ENCODE data around the gene LEMD2. TPM values are rescaled to one million over a fixed set of nuclear protein-coding genes. Genes with fewer than 3 reads are reported as not detected.

LEMD2 gene
- polyA plus RNA-seq, 2 of the 4 experiments (the other 2 are of a cell fraction) = 43.2 to 48.8 TPM

GRCh38 chr6:33779290-33779689 lies 9.6 kb downstream of the LEMD2 start (continued):
- TF ChIP-seq FOSL2 (IDR thresholded peaks at IDR 0.05) (no peak), FOSL2 (CRISPR knock-in tag; IDR thresholded peaks at IDR 0.05) (no peak)

- POLR2A ChIA-PET = interaction anchor here (1.0 kb wide), 1 partner anchor 32 kb away, joined by 3 read pairs; no protein-coding TSS in a partner anchor
- FAIRE-seq (no peak), ATAC-seq (no peak), DNase-seq (ENCODE audit: low read depth in 1 of 2, low spot score in 1 of 2) (no peak)
- TF ChIP-seq ELK1 (IDR thresholded peaks at IDR 0.05; ENCODE audit: low read depth, low read length) = no peak
- TF ChIP-seq NR3C1 (IDR thresholded peaks at IDR 0.05) = no peak
- no peak for TF ChIP-seq RCOR1 (IDR thresholded peaks at IDR 0.05; ENCODE audit: low read depth, low read length)
- TF ChIP-seq HDAC2 (IDR thresholded peaks at IDR 0.05) = no peak
- no peak for TF ChIP-seq CBX2 (IDR thresholded peaks at IDR 0.05; ENCODE audit: borderline replicate concordance, low read depth)
- no peak for TF ChIP-seq MAFK (IDR thresholded peaks at IDR 0.05; ENCODE audit: partially characterized antibody)
- no peak for TF ChIP-seq TP53 (CRISPR knock-in tag; IDR thresholded peaks at IDR 0.05)
- TF ChIP-seq JUN (IDR thresholded peaks at IDR 0.05) = no peak
- TF ChIP-seq ATOH8 (CRISPR knock-in tag; IDR thresholded peaks at IDR 0.05; ENCODE audit: low read depth) = no peak
- no peak for TF ChIP-seq JUNB (IDR thresholded peaks at IDR 0.05)
- TF ChIP-seq ZC3H11A (IDR thresholded peaks at IDR 0.05) = no peak
- TF ChIP-seq CEBPB (IDR thresholded peaks at IDR 0.05) = no peak
- no peak for TF ChIP-seq POLR2AphosphoS2 (conservative IDR thresholded peaks at IDR 0.05; ENCODE audit: low read length)
- TF ChIP-seq HES2 (IDR thresholded peaks at IDR 0.05) = no peak
- TF ChIP-seq HMGXB4 (CRISPR knock-in tag; IDR thresholded peaks at IDR 0.05; ENCODE audit: borderline replicate concordance) = no peak
- no peak for TF ChIP-seq EHF (CRISPR knock-in tag; IDR thresholded peaks at IDR 0.05)
- CTCF ChIA-PET = interaction anchor here (0.8 to 6.7 kb wide), 7 partner anchors 9 to 377 kb away, joined by 4 to 62 read pairs (median 9); partner anchors contain the start of gene LEMD2
- Histone ChIP-seq H3K4me1 (peaks cover 24% of the 10 kb centered on the region), H3K4me3 (no peak overlapping the region), H3K4me2 (no peak overlapping the region), H3K9me3 (no peaks in the 10 kb centered on the region), H3K27ac (no peak overlapping the region)
- WGBS (ENCODE audit: missing lambda C conversion rate) = 93% methylated on average over 8 of the region's 12 CpGs
These were observed 10.3 kb downstream of the LEMD2 start for GRCh38 chr6:33778444-33779121.

GRCh38 chr6:33777398-33778388 lies 11.2 kb downstream of the LEMD2 start:
- ATAC-seq = no peak
- no peak overlapping the region for H3K4me2 ChIP-seq
- no peak for FAIRE-seq
- DNase-seq (ENCODE audit: low read depth in 1 of 2, low spot score in 1 of 2) = no peak
- no peaks in the 10 kb centered on the region for H3K9me3 ChIP-seq
- no peak overlapping the region for H3K4me3 ChIP-seq
- WGBS (ENCODE audit: missing lambda C conversion rate) = 92% methylated on average over 23 of the region's 25 CpGs
- ChIA-PET POLR2A (interaction anchor here (1.0 kb wide), 1 partner anchor 31 kb away, joined by 3 read pairs; no protein-coding TSS in a partner anchor), CTCF (interaction anchor here (0.8 to 6.7 kb wide), 6 partner anchors 8 to 378 kb away, joined by 4 to 62 read pairs (median 6); partner anchors contain the start of gene LEMD2)
- no peak overlapping the region for H3K27ac ChIP-seq
- peaks cover 22% of the 10 kb centered on the region for H3K4me1 ChIP-seq
- TF ChIP-seq PBX3 (IDR thresholded peaks at IDR 0.05) (no peak), RFX5 (IDR thresholded peaks at IDR 0.05) (no peak), HDAC2 (IDR thresholded peaks at IDR 0.05) (no peak), GATA3 (IDR thresholded peaks at IDR 0.05; ENCODE audit: borderline replicate concordance) (no peak), RNF2 (IDR thresholded peaks at IDR 0.05; ENCODE audit: borderline replicate concordance, low read depth) (no peak), EHMT2 (IDR thresholded peaks at IDR 0.05; ENCODE audit: low read depth) (no peak), RARB (CRISPR knock-in tag; IDR thresholded peaks at IDR 0.05) (no peak), SMC3 (IDR thresholded peaks at IDR 0.05) (no peak), HMGXB4 (CRISPR knock-in tag; IDR thresholded peaks at IDR 0.05; ENCODE audit: borderline replicate concordance) (no peak), CHD4 (IDR thresholded peaks at IDR 0.05; ENCODE audit: borderline replicate concordance) (no peak)

Data from A549 (cell line).